Caco-2 (cell line): Measurements from ENCODE around the gene KRT39. TPM values are rescaled to one million over a fixed set of nuclear protein-coding genes. Genes with fewer than 3 reads are reported as not detected.
A peak's percentile ranks its signal among the peaks of the same experiment; 100 is the strongest.

ENCODE experiments used
- BruUV-seq: library from RNA; stranded (reverse); fragments of 400-500 nt; replicated peaks from 2 replicates; lab custom pipeline; 2021; lab: Mats Ljungman, UMichigan
- CTCF ChIA-PET: fragments of 300-600 bp; sonication (Branson Sonifier 250); formaldehyde crosslinking; loops from one replicate; lab custom pipeline; 2022; ENCODE audit warnings: antibody characterized with exemption; lab: Charles Lee
- POLR2A ChIA-PET: fragments of 300-600 bp; sonication (Branson Sonifier 250); formaldehyde crosslinking; loops from one replicate; lab custom pipeline; 2022; ENCODE audit warnings: antibody characterized with exemption; lab: Charles Lee
- DNase-seq, 2 experiments: peaks; one replicate each; pipeline versions ENCODE4 v3.0.0 to v3.0.0-alpha.2; 2020 to 2022
- H3K27me3 ChIP-seq: replicated peaks from 2 replicates; pipeline ENCODE4 v1.6.0; 2011; ENCODE audit warnings: low read length; ENCODE audit not compliant: control insufficient read depth, insufficient read depth
- H3K36me3 ChIP-seq: 2 replicates; pipeline ENCODE4 v1.5.1; 2011; ENCODE audit warnings: low read length; ENCODE audit not compliant: control insufficient read depth, insufficient read depth
- H3K4me1 ChIP-seq: fragments of 250-450 bp; sonication (Bioruptor Pico); 2 replicates; pipeline ENCODE4 v1.5.1; 2020; ENCODE audit warnings: mild to moderate bottlenecking
- H3K4me3 ChIP-seq: 2 replicates; pipeline ENCODE4 v1.5.1; 2011; ENCODE audit warnings: low read depth, mild to moderate bottlenecking, control low read depth, low read length
- H3K9me3 ChIP-seq: fragments of 250-450 bp; sonication (Bioruptor Pico); 2 replicates; pipeline ENCODE4 v1.5.1; 2020; ENCODE audit warnings: mild to moderate bottlenecking, moderate library complexity
- H3K27ac Mint-ChIP-seq: one replicate; pipeline ENCODE4 v1.8.0; 2022; ENCODE audit warnings: mixed read lengths; ENCODE audit not compliant: unreplicated experiment
- H3K27me3 Mint-ChIP-seq: one replicate; pipeline ENCODE4 v1.8.0; 2022; ENCODE audit warnings: mixed read lengths; ENCODE audit not compliant: insufficient read depth, unreplicated experiment
- H3K36me3 Mint-ChIP-seq: one replicate; pipeline ENCODE4 v1.8.0; 2022; ENCODE audit warnings: mild to moderate bottlenecking, mixed read lengths; ENCODE audit not compliant: insufficient read depth, unreplicated experiment
- H3K4me1 Mint-ChIP-seq: one replicate; pipeline ENCODE4 v1.8.0; 2022; ENCODE audit warnings: low read depth, mixed read lengths; ENCODE audit not compliant: unreplicated experiment
- H3K4me3 Mint-ChIP-seq: one replicate; pipeline ENCODE4 v1.8.0; 2022; ENCODE audit warnings: mild to moderate bottlenecking, moderate library complexity, mixed read lengths; ENCODE audit not compliant: unreplicated experiment
- H3K9me3 Mint-ChIP-seq: one replicate; pipeline ENCODE4 v1.8.0; 2022; ENCODE audit warnings: mixed read lengths; ENCODE audit not compliant: unreplicated experiment
- CTCF ChIP-seq, 2 experiments: fragments of 200-600 bp in 1 of 2; IDR thresholded peaks; 1 replicate in 1 of 2; 2 replicates in 1 of 2; pipeline versions ENCODE4 v1.5.1 to v1.8.0; 2011 to 2022; ENCODE audit warnings: antibody characterized with exemption in 1 of 2, control low read depth in 1 of 2, inconsistent platforms in 1 of 2, low read depth in 1 of 2, low read length in 1 of 2, mild to moderate bottlenecking in 1 of 2, moderate library complexity in 1 of 2; ENCODE audit not compliant: insufficient read depth in 1 of 2, severe bottlenecking in 1 of 2, unreplicated experiment in 1 of 2
- intact Hi-C: fragments of 100-400 bp; cut with micrococcal nuclease; formaldehyde crosslinking; loops from one replicate; pipeline ENCODE4 v1.10.0; 2022; ENCODE audit not compliant: unreplicated experiment
- total RNA-seq: library from RNA; stranded (reverse); gene quantifications from 2 replicates; pipeline ENCODE4 v1.2.3, GENCODE V29; 2022

Gene KRT39
- total RNA-seq, 1 experiment from 2014 or later: not detected

GRCh38 chr17:40962059-40962561 is 4.6 kb downstream of the KRT39 start:
- Mint-ChIP-seq H3K9me3 (peaks cover 31% of the 10 kb centered on the region), H3K4me1 (peaks cover 27% of the 10 kb centered on the region), H3K36me3 (peaks cover 13% of the 10 kb centered on the region), H3K27ac (no peak overlapping the region), H3K27me3 (no peaks in the 10 kb centered on the region), H3K4me3 (no peak overlapping the region)
- Histone ChIP-seq H3K4me1 (peaks cover 37% of the 10 kb centered on the region), H3K27me3 (no peaks in the 10 kb centered on the region), H3K36me3 (no peaks in the 10 kb centered on the region), H3K4me3 (no peak overlapping the region), H3K9me3 (peaks cover 10% of the 10 kb centered on the region; the same call in 1 of the 2 replicates)
- POLR2A ChIA-PET: no interaction called here
- intact Hi-C loops: no loop called here
- CTCF ChIA-PET: interaction anchor here (0.5 to 0.9 kb wide), 2 partner anchors 10 to 55 kb away, joined by 3 read pairs; no protein-coding TSS in a partner anchor
- DNase-seq: no peak
- no TSS peak for BruUV-seq
- no peak for TF ChIP-seq CTCF (IDR thresholded peaks at IDR 0.05; ENCODE audit: insufficient read depth in 1 of 2, low read depth in 1 of 2, low read length in 1 of 2, severe bottlenecking in 1 of 2, unreplicated experiment in 1 of 2)

- Histone ChIP-seq H3K27me3 (no peaks in the 10 kb centered on the region), H3K9me3 (peaks cover 10% of the 10 kb centered on the region; the same call in 1 of the 2 replicates), H3K4me1 (peaks cover 41% of the 10 kb centered on the region), H3K36me3 (no peaks in the 10 kb centered on the region), H3K4me3 (no peak overlapping the region)
- no peak for TF ChIP-seq CTCF (IDR thresholded peaks at IDR 0.05; ENCODE audit: insufficient read depth in 1 of 2, low read depth in 1 of 2, low read length in 1 of 2, severe bottlenecking in 1 of 2, unreplicated experiment in 1 of 2)
- Mint-ChIP-seq H3K27me3 (no peaks in the 10 kb centered on the region), H3K27ac (no peak overlapping the region), H3K36me3 (peaks cover 16% of the 10 kb centered on the region), H3K4me3 (no peak overlapping the region), H3K9me3 (peaks cover 31% of the 10 kb centered on the region), H3K4me1 (peaks cover 32% of the 10 kb centered on the region)
- POLR2A ChIA-PET: no interaction called here
- intact Hi-C loops: no loop called here
- CTCF ChIA-PET: interaction anchor here (0.9 kb wide), 1 partner anchor 10 kb away, joined by 3 read pairs; no protein-coding TSS in a partner anchor
- BruUV-seq: no TSS peak
- no peak for DNase-seq
Observed at GRCh38 chr17:40961591-40961990, 5.2 kb downstream of the KRT39 start.

GRCh38 chr17:40960144-40960543 is 6.6 kb downstream of the KRT39 start:
- no TSS peak for BruUV-seq
- Histone ChIP-seq H3K36me3 (no peaks in the 10 kb centered on the region), H3K9me3 (peaks cover 10% of the 10 kb centered on the region; the same call in 1 of the 2 replicates), H3K4me3 (no peak overlapping the region), H3K27me3 (no peaks in the 10 kb centered on the region), H3K4me1 (peaks cover 55% of the 10 kb centered on the region)
- no peak for DNase-seq
- H3K27ac Mint-ChIP-seq: peak overlapping the region; percentile 95
- no peak for TF ChIP-seq CTCF (IDR thresholded peaks at IDR 0.05; ENCODE audit: insufficient read depth in 1 of 2, low read depth in 1 of 2, low read length in 1 of 2, severe bottlenecking in 1 of 2, unreplicated experiment in 1 of 2)
- no peaks in the 10 kb centered on the region for H3K27me3 Mint-ChIP-seq
- ChIA-PET POLR2A (no interaction called here), CTCF (no interaction called here)
- H3K4me1 Mint-ChIP-seq: peaks cover 45% of the 10 kb centered on the region
- peaks cover 18% of the 10 kb centered on the region for H3K36me3 Mint-ChIP-seq
- H3K9me3 Mint-ChIP-seq: peaks cover 31% of the 10 kb centered on the region
- no peak overlapping the region for H3K4me3 Mint-ChIP-seq
- intact Hi-C loops: no loop called here
